ENCODE results near the gene SIGLEC12. TPM values are rescaled to one million over a fixed set of nuclear protein-coding genes. Genes with fewer than 3 reads are reported as not detected.

The SIGLEC12 gene
- polyA plus RNA-seq, 1 donor (not counting 4 experiments of a cell fraction or from before 2014, with no cell fraction given) = not detected

DNA sequence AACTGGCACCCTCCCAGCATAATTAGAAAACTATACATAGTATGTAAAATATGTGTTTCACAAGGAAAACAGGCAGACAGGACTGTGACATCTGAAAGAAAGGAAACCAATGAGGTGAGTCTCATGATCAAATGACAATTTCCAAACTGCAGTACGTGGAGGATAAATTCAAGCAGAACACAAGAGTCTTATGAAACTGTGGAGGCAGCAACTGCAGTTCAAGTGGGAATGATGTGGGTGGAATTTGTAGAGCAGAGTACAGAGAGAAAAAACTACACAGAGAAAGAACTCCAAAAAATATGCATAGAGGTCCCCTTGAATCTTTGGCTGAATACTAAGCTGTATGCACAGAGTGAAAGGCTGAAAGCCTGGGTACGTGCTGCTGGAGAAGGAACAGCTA is 20.2 kb upstream of the SIGLEC12 start:
- Histone ChIP-seq H3K4me3 (ENCODE audit: control insufficient read depth in 2 of 3, extremely low read depth in 1 of 3, insufficient read depth in 2 of 3, low read depth in 1 of 3, low read length in 3 of 3) (no peak overlapping the region), H3K9ac (ENCODE audit: control insufficient read depth, extremely low read depth, insufficient read depth, low read length) (no peak overlapping the region), H3K4me1 (ENCODE audit: control insufficient read depth, extremely low read depth, insufficient read depth, low read length) (no peaks in the 10 kb centered on the region), H4K20me1 (ENCODE audit: control insufficient read depth, extremely low read depth, insufficient read depth, low read length) (no peaks in the 10 kb centered on the region), H2AFZ (ENCODE audit: control insufficient read depth, low read length) (no peak overlapping the region), H3K79me2 (ENCODE audit: control insufficient read depth, insufficient read depth, low read length) (no peaks in the 10 kb centered on the region), H3K27ac (ENCODE audit: control insufficient read depth, insufficient read depth, low read length) (no peak overlapping the region), H3K9me3 (ENCODE audit: control insufficient read depth, low read depth, low read length) (no peaks in the 10 kb centered on the region), H3K36me3 (ENCODE audit: control insufficient read depth in 2 of 2, extremely low read depth in 1 of 2, insufficient read depth in 2 of 2, low read length in 2 of 2) (no peaks in the 10 kb centered on the region), H3K9me1 (ENCODE audit: control insufficient read depth, extremely low read depth, insufficient read depth, low read length) (no peaks in the 10 kb centered on the region), H3K27me3 (ENCODE audit: control insufficient read depth, extremely low read depth, insufficient read depth, low read length) (no peaks in the 10 kb centered on the region), H3K4me2 (ENCODE audit: control insufficient read depth, extremely low read depth, insufficient read depth, low read depth, low read length) (no peak overlapping the region)
- dilution Hi-C loops (cut with MboI; ENCODE audit: extremely low pct_ligation_motif_present, low sequenced_read_pairs) = no loop called here
- DNase-seq (ENCODE audit: low read depth, low spot score) (no peak), FAIRE-seq (no peak)
- TF ChIP-seq EZH2 (IDR thresholded peaks at IDR 0.05; ENCODE audit: low read length) = no peak
- TF ChIP-seq CTCF (optimal IDR thresholded peaks at IDR 0.05 in 1 of 3, IDR thresholded peaks at IDR 0.05 in 1 of 3, conservative IDR thresholded peaks at IDR 0.05 in 1 of 3; ENCODE audit: extremely low read depth in 1 of 3, insufficient read depth in 2 of 3, low read length in 3 of 3) = no peak

- TF ChIP-seq EZH2 (IDR thresholded peaks at IDR 0.05; ENCODE audit: low read length) (no peak), CTCF (optimal IDR thresholded peaks at IDR 0.05 in 1 of 3, IDR thresholded peaks at IDR 0.05 in 1 of 3, conservative IDR thresholded peaks at IDR 0.05 in 1 of 3; ENCODE audit: extremely low read depth in 1 of 3, insufficient read depth in 2 of 3, low read length in 3 of 3) (no peak)
- dilution Hi-C loops (cut with MboI; ENCODE audit: extremely low pct_ligation_motif_present, low sequenced_read_pairs) = no loop called here
- Histone ChIP-seq H3K9me3 (ENCODE audit: control insufficient read depth, low read depth, low read length) (no peaks in the 10 kb centered on the region), H3K9me1 (ENCODE audit: control insufficient read depth, extremely low read depth, insufficient read depth, low read length) (no peaks in the 10 kb centered on the region), H4K20me1 (ENCODE audit: control insufficient read depth, extremely low read depth, insufficient read depth, low read length) (no peaks in the 10 kb centered on the region), H3K79me2 (ENCODE audit: control insufficient read depth, insufficient read depth, low read length) (no peaks in the 10 kb centered on the region), H3K4me3 (ENCODE audit: control insufficient read depth in 2 of 3, extremely low read depth in 1 of 3, insufficient read depth in 2 of 3, low read depth in 1 of 3, low read length in 3 of 3) (no peak overlapping the region), H3K36me3 (ENCODE audit: control insufficient read depth in 2 of 2, extremely low read depth in 1 of 2, insufficient read depth in 2 of 2, low read length in 2 of 2) (no peaks in the 10 kb centered on the region), H3K4me2 (ENCODE audit: control insufficient read depth, extremely low read depth, insufficient read depth, low read depth, low read length) (no peak overlapping the region), H3K9ac (ENCODE audit: control insufficient read depth, extremely low read depth, insufficient read depth, low read length) (no peak overlapping the region), H2AFZ (ENCODE audit: control insufficient read depth, low read length) (no peak overlapping the region), H3K27me3 (ENCODE audit: control insufficient read depth, extremely low read depth, insufficient read depth, low read length) (no peaks in the 10 kb centered on the region), H3K4me1 (ENCODE audit: control insufficient read depth, extremely low read depth, insufficient read depth, low read length) (no peaks in the 10 kb centered on the region), H3K27ac (ENCODE audit: control insufficient read depth, insufficient read depth, low read length) (no peak overlapping the region)
- FAIRE-seq (no peak), DNase-seq (ENCODE audit: low read depth, low spot score) (no peak)
These were observed 19.8 kb upstream of the SIGLEC12 start for GRCh38 chr19:51521357-51521756.

Data from keratinocyte (primary cell).